Thyroid gland (tissue), 4 donors: Measurements from ENCODE around the gene DRC3. TPM values are rescaled to one million over a fixed set of nuclear protein-coding genes. Genes with fewer than 3 reads are reported as not detected.

Experiments used
- DNase-seq, 2 donors: peaks; one replicate each; pipeline ENCODE4 v3.0.0-alpha.2; 2019
- H3K27ac ChIP-seq, 3 donors: fragments of 200-600 bp; sonication (generic); 1 replicate in 2 of 3; 2 replicates in 1 of 3; pipeline ENCODE4 v1.5.1; 2016 to 2019; ENCODE audit warnings: mild to moderate bottlenecking in 1 of 3, moderate library complexity in 1 of 3
- H3K27me3 ChIP-seq: fragments of 200-600 bp; sonication (generic); one replicate; pipeline ENCODE4 v1.5.1; 2019
- H3K36me3 ChIP-seq, 2 donors: fragments of 200-600 bp; sonication (generic); one replicate each; pipeline ENCODE4 v1.5.1; 2016 to 2019
- H3K4me1 ChIP-seq, 2 donors: fragments of 200-600 bp; sonication (generic); one replicate each; pipeline ENCODE4 v1.5.1; 2017 to 2019
- H3K4me3 ChIP-seq, 3 donors: fragments of 200-600 bp; sonication (generic); replicated peaks in 1 of 3; 1 replicate in 2 of 3; 2 replicates in 1 of 3; pipeline ENCODE4 v1.5.1; 2016; ENCODE audit warnings: mild to moderate bottlenecking in 1 of 3
- H3K9me3 ChIP-seq: fragments of 200-600 bp; sonication (generic); one replicate; pipeline ENCODE4 v1.5.1; 2017
- POLR2A ChIP-seq, 2 donors: fragments of 450-650 bp; IDR thresholded peaks; one replicate each; pipeline ENCODE4 v1.6.1; 2017; ENCODE audit warnings: antibody characterized with exemption in 2 of 2, mild to moderate bottlenecking in 2 of 2, moderate library complexity in 1 of 2
- WGBS, 2 donors: methylation state at CpG; one replicate each; pipeline ENCODE4 v1.1.5; 2017; 5-methylcytosine and 5-hydroxymethylcytosine counted together
- intact Hi-C: fragments of 100-400 bp; cut with DNase I; formaldehyde crosslinking; loops from one replicate; pipeline ENCODE4 v1.15.1; 2023
- total RNA-seq, 4 donors: library from RNA; depleted of rRNA; stranded (reverse); fragments of >200 nt; gene quantifications; one replicate each; pipeline ENCODE4 v1.2.3, GENCODE V29; 2016
- TF ChIP-seq, protein P1 (sequence below), 6 experiments: fragments of 200-600 bp in 3 of 6; fragments of 450-650 bp in 3 of 6; sonication (generic) in 3 of 6; IDR thresholded peaks; one replicate each; pipeline ENCODE4 v1.5.1; 2016 to 2019; ENCODE audit warnings: antibody characterized with exemption in 6 of 6, mild to moderate bottlenecking in 2 of 6, inconsistent platforms in 1 of 6, moderate library complexity in 1 of 6

DRC3 gene
- total RNA-seq, 4 donors from 2014 or later, result 18.5 to 28.7 (median 23.4) TPM

DNA sequence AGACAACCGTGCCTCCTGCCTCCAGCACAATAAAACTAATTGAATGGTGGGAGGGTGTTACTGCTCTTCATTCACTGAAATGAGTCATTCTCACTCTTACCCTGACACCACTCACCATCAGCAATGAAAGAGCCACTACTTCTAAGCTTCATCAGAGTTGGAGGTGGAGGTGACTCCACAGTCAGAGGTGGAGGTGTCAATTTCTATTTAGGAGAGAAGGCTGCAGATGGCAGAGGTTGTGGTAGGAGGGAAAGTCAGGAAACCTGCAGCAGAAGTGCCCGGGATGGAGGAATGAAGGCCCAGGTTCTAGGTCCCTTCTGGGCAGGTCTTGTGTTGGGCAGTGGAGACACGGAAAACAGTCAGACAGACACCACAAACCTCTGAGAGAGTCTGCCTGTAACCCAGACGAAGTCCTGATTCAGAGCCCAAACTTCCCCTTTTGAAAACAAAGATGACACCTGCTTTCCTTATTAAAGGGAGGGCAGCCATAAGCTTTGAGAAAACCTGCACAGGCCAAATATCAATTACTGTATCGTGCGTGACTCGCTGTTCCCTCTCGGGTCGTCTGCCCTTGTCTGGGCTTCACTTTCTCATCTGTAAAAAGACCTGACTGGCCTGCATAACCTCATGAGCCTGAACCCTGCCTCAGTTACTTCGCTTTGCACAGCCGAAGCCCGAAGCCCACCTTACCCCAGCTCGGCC lies 65.6 kb downstream of the DRC3 start:
- no peaks in the 10 kb centered on the region for H3K36me3 ChIP-seq
- no peak for DNase-seq
- no peak for TF ChIP-seq POLR2A (IDR thresholded peaks at IDR 0.05)
- TF ChIP-seq, protein P1, sequence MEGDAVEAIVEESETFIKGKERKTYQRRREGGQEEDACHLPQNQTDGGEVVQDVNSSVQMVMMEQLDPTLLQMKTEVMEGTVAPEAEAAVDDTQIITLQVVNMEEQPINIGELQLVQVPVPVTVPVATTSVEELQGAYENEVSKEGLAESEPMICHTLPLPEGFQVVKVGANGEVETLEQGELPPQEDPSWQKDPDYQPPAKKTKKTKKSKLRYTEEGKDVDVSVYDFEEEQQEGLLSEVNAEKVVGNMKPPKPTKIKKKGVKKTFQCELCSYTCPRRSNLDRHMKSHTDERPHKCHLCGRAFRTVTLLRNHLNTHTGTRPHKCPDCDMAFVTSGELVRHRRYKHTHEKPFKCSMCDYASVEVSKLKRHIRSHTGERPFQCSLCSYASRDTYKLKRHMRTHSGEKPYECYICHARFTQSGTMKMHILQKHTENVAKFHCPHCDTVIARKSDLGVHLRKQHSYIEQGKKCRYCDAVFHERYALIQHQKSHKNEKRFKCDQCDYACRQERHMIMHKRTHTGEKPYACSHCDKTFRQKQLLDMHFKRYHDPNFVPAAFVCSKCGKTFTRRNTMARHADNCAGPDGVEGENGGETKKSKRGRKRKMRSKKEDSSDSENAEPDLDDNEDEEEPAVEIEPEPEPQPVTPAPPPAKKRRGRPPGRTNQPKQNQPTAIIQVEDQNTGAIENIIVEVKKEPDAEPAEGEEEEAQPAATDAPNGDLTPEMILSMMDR (IDR thresholded peaks at IDR 0.05), result no peak
- H3K27ac ChIP-seq, result peak overlapping the region in 2 of 3 donors; percentile 43 to 71
- H3K4me3 ChIP-seq, result peak overlapping the region; percentile 41 to 88 (median 69)
- no peaks in the 10 kb centered on the region for H3K27me3 ChIP-seq
- 5 to 8% methylated on average over 13 of the region's 13 CpGs for WGBS, 2 donors
- intact Hi-C loops, result loop anchor here (10.0 kb wide), 3 partner anchors 63 to 183 kb away; partner anchors contain the start of genes DRC3 and TOM1L2
- peaks cover 26 to 32% of the 10 kb centered on the region in 2 donors for H3K4me1 ChIP-seq
- no peaks in the 10 kb centered on the region for H3K9me3 ChIP-seq

DNA sequence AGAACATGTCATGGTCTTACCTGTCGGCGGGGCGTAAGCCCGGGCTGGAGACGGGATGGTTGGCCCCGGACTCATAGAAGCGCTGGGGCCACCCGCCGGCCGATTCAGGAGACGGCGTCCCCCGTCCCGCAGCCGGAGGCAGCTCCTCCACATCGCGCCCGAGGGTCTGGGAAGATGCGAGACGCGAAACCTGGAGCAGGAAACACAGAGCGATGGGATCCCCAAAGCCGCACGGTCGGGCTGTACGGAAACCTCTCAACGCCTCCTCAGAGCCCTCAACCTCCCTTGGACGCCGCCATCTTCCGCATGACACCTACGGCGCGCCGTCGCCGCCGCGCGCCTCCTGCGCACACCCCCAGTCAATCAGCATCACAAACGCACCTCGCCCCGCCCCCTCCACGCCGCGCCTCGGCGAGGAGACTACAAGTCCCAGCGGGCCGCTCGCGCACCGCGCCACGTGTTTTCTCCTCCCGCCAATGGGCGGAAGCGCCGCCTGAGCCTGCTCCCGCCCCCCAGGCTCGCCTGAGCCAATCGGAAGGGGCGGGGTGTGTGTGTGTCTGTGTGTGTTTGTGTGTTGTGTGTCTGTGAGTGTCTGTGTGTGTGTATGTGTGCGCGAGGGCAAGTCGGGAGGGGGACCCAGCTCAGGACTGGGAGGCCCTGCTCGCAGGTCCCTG lies 66.3 kb downstream of the DRC3 start, which contains the start of the genes ATPAF2 and GID4:
TSS of gene ATPAF2 (minus strand) at position 308 of the 674 bp plus-strand sequence. CDS start at position 153, 155 bp downstream.
TSS of gene GID4 (plus strand) at position 548 of the 674 bp plus-strand sequence. CDS start at position 605, 57 bp downstream.
- Histone ChIP-seq H3K4me1 (peaks cover 26 to 32% of the 10 kb centered on the region in 2 donors), H3K36me3 (no peaks in the 10 kb centered on the region), H3K27ac (peak within 1 kb of the TSS; percentile 26 to 87 (median 71)), H3K4me3 (peak within 1 kb of the TSS; percentile 65 to 88 (median 69)), H3K9me3 (no peaks in the 10 kb centered on the region), H3K27me3 (no peaks in the 10 kb centered on the region)
- intact Hi-C loops, result loop anchor here (10.0 kb wide), 3 partner anchors 64 to 184 kb away; partner anchors contain the start of genes DRC3 and TOM1L2
- peak in 1 of 2 donors; percentile 49 for TF ChIP-seq POLR2A (IDR thresholded peaks at IDR 0.05)
- TF ChIP-seq, protein P1 (IDR thresholded peaks at IDR 0.05), result no peak
- WGBS, 2 donors, result 0% methylated on average over 15 to 37 of the region's 67 CpGs
- DNase-seq, result peak; percentile 100

DNA sequence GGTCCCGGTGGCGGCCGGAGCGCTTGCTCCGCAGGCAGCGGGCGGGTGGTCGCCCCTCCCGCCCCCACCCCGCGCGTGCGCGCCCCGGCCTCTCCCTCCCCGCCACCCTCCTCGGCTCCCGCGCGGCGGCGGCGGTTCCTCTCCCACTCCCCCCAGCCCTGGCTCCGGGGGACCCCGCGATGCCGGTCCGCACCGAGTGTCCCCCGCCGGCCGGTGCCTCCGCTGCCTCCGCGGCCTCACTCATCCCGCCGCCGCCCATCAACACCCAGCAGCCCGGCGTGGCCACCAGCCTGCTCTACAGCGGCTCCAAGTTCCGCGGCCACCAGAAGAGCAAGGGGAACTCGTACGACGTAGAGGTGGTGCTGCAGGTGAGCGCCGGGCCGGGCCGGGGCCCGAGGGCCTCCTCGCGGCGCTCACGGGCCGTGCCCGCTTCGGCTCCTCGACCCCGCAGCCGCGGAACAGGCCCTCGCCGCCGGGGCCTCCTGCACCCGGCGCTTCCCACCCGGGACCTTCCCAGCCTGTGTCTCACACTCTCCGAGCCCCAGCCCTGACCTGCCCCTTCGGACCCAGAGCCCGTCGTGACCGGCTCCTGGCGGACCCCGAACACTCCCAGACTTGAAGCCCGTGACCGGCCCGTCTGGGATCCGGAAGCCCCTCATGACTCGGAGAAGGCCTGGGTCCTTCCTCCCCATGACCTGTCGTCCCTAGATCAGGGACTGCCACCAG lies 67.0 kb downstream of the DRC3 start:
- peak; percentile 41 to 51 for DNase-seq
- H3K36me3 ChIP-seq, result no peaks in the 10 kb centered on the region
- TF ChIP-seq POLR2A (IDR thresholded peaks at IDR 0.05), result no peak
- TF ChIP-seq, protein P1 (IDR thresholded peaks at IDR 0.05), result no peak
- WGBS, 2 donors, result 0 to 1% methylated on average over 5 to 14 of the region's 81 CpGs
- H3K27ac ChIP-seq, result peak overlapping the region; percentile 26 to 87 (median 55)
- H3K27me3 ChIP-seq, result no peaks in the 10 kb centered on the region
- no peaks in the 10 kb centered on the region for H3K9me3 ChIP-seq
- H3K4me3 ChIP-seq, result peak overlapping the region; percentile 61 to 88 (median 65)
- intact Hi-C loops, result loop anchor here (10.0 kb wide), 3 partner anchors 65 to 185 kb away; partner anchors contain the start of genes DRC3 and TOM1L2
- peaks cover 26 to 32% of the 10 kb centered on the region in 2 donors for H3K4me1 ChIP-seq

DNA sequence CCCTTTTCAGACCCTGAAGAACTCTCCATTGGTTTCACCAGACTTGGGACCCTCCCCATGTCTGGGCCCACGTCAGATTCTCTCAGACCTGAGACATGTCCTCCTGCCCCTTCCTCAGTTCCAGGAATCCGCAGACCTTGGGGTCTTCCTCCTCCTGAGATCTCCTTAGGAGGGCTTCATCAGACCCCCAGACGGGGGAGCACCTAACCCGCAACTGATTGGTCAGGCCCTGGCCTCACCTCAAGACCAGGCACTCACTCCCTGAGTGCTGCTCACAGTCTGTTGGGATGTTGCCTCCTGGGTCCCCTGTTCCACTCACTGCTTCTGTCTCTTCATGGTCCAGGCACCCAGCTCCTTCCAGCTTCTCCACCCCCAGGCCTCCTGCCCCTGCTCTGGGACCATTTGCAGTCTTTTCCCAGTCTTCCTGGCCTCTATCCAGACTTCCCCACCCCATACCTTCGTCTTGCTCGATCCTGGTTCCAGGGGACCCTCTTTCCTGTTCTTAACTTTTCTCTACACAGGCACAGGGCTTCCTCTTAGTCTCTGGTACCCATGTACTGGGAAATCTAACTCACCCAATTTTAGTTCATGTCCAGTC lies 67.7 kb downstream of the DRC3 start:
- peaks cover 26 to 32% of the 10 kb centered on the region in 2 donors for H3K4me1 ChIP-seq
- H3K27ac ChIP-seq, result peak overlapping the region in 2 of 3 donors; percentile 55 to 87
- WGBS, 2 donors, result 22 to 30% methylated on average over 6 of the region's 6 CpGs

More for the DNA sequence above, 67.7 kb downstream of the DRC3 start:
- Histone ChIP-seq H3K27me3 (no peaks in the 10 kb centered on the region), H3K9me3 (no peaks in the 10 kb centered on the region), H3K4me3 (peak overlapping the region; percentile 61 to 88 (median 65)), H3K36me3 (no peaks in the 10 kb centered on the region)
- TF ChIP-seq POLR2A (IDR thresholded peaks at IDR 0.05), result no peak
- TF ChIP-seq, protein P1 (IDR thresholded peaks at IDR 0.05), result no peak
- intact Hi-C loops, result no loop called here
- no peak for DNase-seq
